Lung (tissue), 12 donors: Measurements from ENCODE around the gene RTTN. TPM values are rescaled to one million over a fixed set of nuclear protein-coding genes. Genes with fewer than 3 reads are reported as not detected.
"Not testable (repeated sequence)": the region's sequence is repeated elsewhere in the genome, so short reads cannot be mapped to it uniquely, and the experiment has no call there.

ENCODE experiments used
- ATAC-seq: fragments of 200-7000 bp; cut with Tn5 transposase; one replicate; pipeline ENCODE4 v1.9.1; 2020; ENCODE audit warnings: moderate number of reproducible peaks; ENCODE audit not compliant: insufficient read depth, low FRiP score
- DNase-seq, 3 donors: peaks; one replicate each; pipeline ENCODE4 v3.0.0-alpha.2; 2013 to 2017
- H3K27ac ChIP-seq, 2 donors: one replicate each; pipeline ENCODE4 v1.5.1; 2013; ENCODE audit warnings: mild to moderate bottlenecking in 2 of 2, moderate library complexity in 2 of 2, control low read depth in 1 of 2, inconsistent platforms in 1 of 2, low read depth in 1 of 2, low read length in 1 of 2
- H3K27me3 ChIP-seq, 3 donors: one replicate each; pipeline ENCODE4 v1.5.1; 2013; ENCODE audit warnings: low read length in 2 of 3; ENCODE audit not compliant: control insufficient read depth in 3 of 3, insufficient read depth in 3 of 3
- H3K36me3 ChIP-seq, 4 donors: one replicate each; pipeline ENCODE4 v1.5.1; 2013; ENCODE audit warnings: low read length in 4 of 4, mild to moderate bottlenecking in 1 of 4, moderate library complexity in 1 of 4; ENCODE audit not compliant: control insufficient read depth in 4 of 4, insufficient read depth in 4 of 4
- H3K4me1 ChIP-seq, 5 donors: one replicate each; pipeline ENCODE4 v1.5.1; 2013; ENCODE audit warnings: low read length in 5 of 5, mild to moderate bottlenecking in 2 of 5, moderate library complexity in 1 of 5; ENCODE audit not compliant: control insufficient read depth in 5 of 5, insufficient read depth in 5 of 5
- H3K4me3 ChIP-seq: one replicate; pipeline ENCODE4 v1.5.1; 2013; ENCODE audit warnings: mild to moderate bottlenecking, control low read depth, moderate library complexity
- H3K9ac ChIP-seq, 2 donors: one replicate each; pipeline ENCODE4 v1.5.1; 2013; ENCODE audit warnings: low read length in 2 of 2, control low read depth in 1 of 2; ENCODE audit not compliant: insufficient read depth in 1 of 2
- H3K9me3 ChIP-seq, 4 donors: one replicate each; pipeline ENCODE4 v1.5.1; 2013; ENCODE audit warnings: low read length in 3 of 4, mild to moderate bottlenecking in 1 of 4, moderate library complexity in 1 of 4; ENCODE audit not compliant: control insufficient read depth in 4 of 4, insufficient read depth in 3 of 4
- CTCF ChIP-seq: IDR thresholded peaks from 2 replicates; pipeline ENCODE4 v1.5.1; 2012; ENCODE audit warnings: mild to moderate bottlenecking; ENCODE audit errors: control extremely low read depth, extremely low read depth
- WGBS, 2 donors: extraction: QIAGEN DNeasy Blood & Tissue Kit; methylation state at CpG; one replicate each; pipeline ENCODE4 v1.1.7; 2013; 5-methylcytosine and 5-hydroxymethylcytosine counted together
- polyA plus RNA-seq, 2 donors: library from polyadenylated mRNA; stranded (reverse); fragments of 200-250 nt; gene quantifications; one replicate each; pipeline ENCODE4 v1.2.1, GENCODE V29; 2013
- total RNA-seq, 2 donors: library from RNA; depleted of rRNA in 1 of 2; stranded (reverse); fragments of >200 nt in 1 of 2; gene quantifications; one replicate each; pipeline ENCODE4 v1.2.1, GENCODE V29; 2014 to 2021
- donor health status: control.
- donor health status: control.
- donor health status: Bipolar disorder and iron deficiency.
- donor health status: healthy.
- donor health status: DM: yes; HTN: yes; CAD: no.

The RTTN gene
- total and polyA plus RNA-seq, 4 donors: 2.1 to 50.8 (median 9.2) TPM

DNA sequence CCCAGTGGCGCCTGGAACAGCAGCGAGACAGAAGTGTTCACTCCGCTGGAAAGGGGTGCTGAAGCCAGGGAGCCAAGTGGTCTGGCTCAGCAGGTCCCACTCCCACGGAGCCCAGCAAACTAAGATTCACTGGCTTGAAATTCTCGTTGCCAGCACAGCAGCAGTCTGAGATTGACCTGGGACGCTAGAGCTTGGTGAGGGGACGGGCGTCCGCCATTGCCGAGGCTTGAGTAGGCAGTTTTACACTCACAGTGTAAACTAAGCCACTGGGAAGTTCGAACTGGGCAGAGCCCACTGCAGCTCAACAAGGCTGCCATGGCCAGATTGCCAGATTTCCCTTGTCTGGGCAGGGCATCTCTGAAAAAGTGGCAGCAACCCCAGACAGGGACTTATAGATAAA, 94.8 kb downstream of the RTTN start:
- no peak overlapping the region for H3K9ac ChIP-seq
- no peak overlapping the region for H3K4me3 ChIP-seq
- TF ChIP-seq CTCF: no peak
- H3K36me3 ChIP-seq: peaks cover 0 to 15% (median 9%) of the 10 kb centered on the region in 4 donors
- WGBS, 2 donors: 95 to 98% methylated on average over 11 of the region's 11 CpGs
- no peaks in the 10 kb centered on the region for H3K4me1 ChIP-seq
- no peak for DNase-seq
- no peaks in the 10 kb centered on the region for H3K27me3 ChIP-seq
- no peak for ATAC-seq
- H3K27ac ChIP-seq: no peak overlapping the region
- peaks cover 0 to 2% (median 0%) of the 10 kb centered on the region in 4 donors for H3K9me3 ChIP-seq

GRCh38 chr18:70107091-70107490, 98.4 kb downstream of the RTTN start:
- H3K9ac ChIP-seq: no peak overlapping the region
- peak in 2 of 3 donors; percentile 40 to 43 for DNase-seq
- no peak for TF ChIP-seq CTCF
- H3K27me3 ChIP-seq: no peaks in the 10 kb centered on the region
- no peaks in the 10 kb centered on the region for H3K4me1 ChIP-seq
- H3K9me3 ChIP-seq: peaks cover 0 to 5% (median 0%) of the 10 kb centered on the region in 4 donors
- no peak for ATAC-seq
- H3K36me3 ChIP-seq: peaks cover 0 to 21% (median 10%) of the 10 kb centered on the region in 4 donors
- WGBS, 2 donors: 83 to 93% methylated on average over 6 of the region's 6 CpGs
- no peak overlapping the region for H3K4me3 ChIP-seq
- H3K27ac ChIP-seq: no peak overlapping the region

- not testable (repeated sequence) for H3K4me3 ChIP-seq, H3K27me3 ChIP-seq, H3K9me3 ChIP-seq, ATAC-seq, DNase-seq, H3K9ac ChIP-seq, H3K4me1 ChIP-seq, H3K27ac ChIP-seq
- H3K36me3 ChIP-seq: peaks cover 0 to 18% (median 5%) of the 10 kb centered on the region in 4 donors
- 94% methylated on average over 22 of the region's 22 CpGs for WGBS, 2 donors
Measured at GRCh38 chr18:70102854-70103253, 102.6 kb downstream of the RTTN start.

- DNase-seq (no peak), ATAC-seq (no peak)
- no peak overlapping the region for H3K9ac ChIP-seq
- no peak overlapping the region for H3K27ac ChIP-seq
- peaks cover 0 to under 1% (median 0%) of the 10 kb centered on the region in 5 donors for H3K4me1 ChIP-seq
- H3K27me3 ChIP-seq: no peaks in the 10 kb centered on the region
- TF ChIP-seq CTCF: no peak
- whole genome bisulfite sequencing, 2 donors: 79 to 96% methylated on average over 1 of the region's 1 CpG
- H3K9me3 ChIP-seq: no peaks in the 10 kb centered on the region
- H3K36me3 ChIP-seq: peaks cover 0 to 12% (median 4%) of the 10 kb centered on the region in 4 donors
- H3K4me3 ChIP-seq: no peak overlapping the region
Measured at GRCh38 chr18:70089858-70090257, 115.6 kb downstream of the RTTN start.
